Left colon (tissue), 2 donors: ENCODE data around the gene CLDN20. TPM values are rescaled to one million over a fixed set of nuclear protein-coding genes. Genes with fewer than 3 reads are reported as not detected.
"Not testable (repeated sequence)": the region's sequence is repeated elsewhere in the genome, so short reads cannot be mapped to it uniquely, and the experiment has no call there.

ENCODE experiments used
- ATAC-seq: fragments of 200-7000 bp; cut with Tn5 transposase; one replicate; pipeline ENCODE4 v1.9.1; 2020; ENCODE audit warnings: mild to moderate bottlenecking, moderate library complexity
- DNase-seq, 2 donors: peaks; one replicate each; pipeline ENCODE4 v3.0.0-alpha.2; 2020
- intact Hi-C, 2 donors: fragments of 100-400 bp; cut with DNase I in 1 of 2; cut with micrococcal nuclease in 1 of 2; formaldehyde crosslinking; loops; one replicate each; pipeline versions ENCODE4 v1.11.2 to v1.14.0; 2022; cut with DNase I, micrococcal nuclease
- total RNA-seq, 2 donors: library from RNA; stranded (reverse); fragmentation: NEBNext Ultra II Directional; extraction: Animal tissue kit (Norgen Biotek cat#: 25700); gene quantifications; one replicate each; pipeline ENCODE4 v1.2.1, GENCODE V29; 2021
- donor health status: DM: no; HTN: no; CAD: no.
- donor health status: DM: yes; HTN: yes; CAD: no.

CLDN20 gene
- total RNA-seq, 2 donors from 2014 or later, result not detected

GRCh38 chr6:155287762-155288161 is 23.9 kb downstream of the CLDN20 start:
- no peak for DNase-seq
- intact Hi-C loops, result no loop called here
- ATAC-seq, result no peak

- ATAC-seq (no peak), DNase-seq (no peak)
- intact Hi-C loops, result no loop called here
Observed at GRCh38 chr6:155290491-155290890, 26.7 kb downstream of the CLDN20 start.

- no peak for ATAC-seq
- no peak for DNase-seq
- intact Hi-C loops, result no loop called here
Observed at GRCh38 chr6:155291291-155291690, 27.5 kb downstream of the CLDN20 start.

GRCh38 chr6:155292711-155293110 is 28.9 kb downstream of the CLDN20 start:
- no peak for ATAC-seq
- intact Hi-C loops, result no loop called here

GRCh38 chr6:155297669-155298068 is 33.9 kb downstream of the CLDN20 start:
- intact Hi-C loops, result no loop called here
- no peak for ATAC-seq
- DNase-seq, result no peak

More at GRCh38 chr6:155292711-155293110, 28.9 kb downstream of the CLDN20 start:
- no peak for DNase-seq

- DNase-seq (no peak), ATAC-seq (no peak)
- intact Hi-C loops, result no loop called here
Observed at GRCh38 chr6:155301867-155302266, 38.1 kb downstream of the CLDN20 start.

GRCh38 chr6:155303361-155303870 is 39.6 kb downstream of the CLDN20 start:
- DNase-seq (no peak), ATAC-seq (no peak)
- intact Hi-C loops, result no loop called here

GRCh38 chr6:155306958-155307357 is 43.1 kb downstream of the CLDN20 start:
- no peak for ATAC-seq
- intact Hi-C loops, result no loop called here
- DNase-seq, result no peak

- DNase-seq (no peak), ATAC-seq (no peak)
- intact Hi-C loops, result no loop called here
Observed at GRCh38 chr6:155309150-155309549, 45.3 kb downstream of the CLDN20 start.

- intact Hi-C loops, result no loop called here
- ATAC-seq, result no peak
- DNase-seq, result no peak
Observed at GRCh38 chr6:155310596-155310995, 46.8 kb downstream of the CLDN20 start.

- ATAC-seq (no peak), DNase-seq (no peak)
Observed at GRCh38 chr6:155311086-155311485, 47.3 kb downstream of the CLDN20 start.

GRCh38 chr6:155311583-155311982 is 47.8 kb downstream of the CLDN20 start:
- DNase-seq (no peak), ATAC-seq (no peak)
- intact Hi-C loops, result no loop called here

More at GRCh38 chr6:155311086-155311485, 47.3 kb downstream of the CLDN20 start:
- intact Hi-C loops, result no loop called here

GRCh38 chr6:155312950-155313349 is 49.1 kb downstream of the CLDN20 start:
- intact Hi-C loops, ATAC-seq, DNase-seq: not testable (repeated sequence)

GRCh38 chr6:155313602-155314091 is 49.8 kb downstream of the CLDN20 start:
- peak; percentile 20 for ATAC-seq
- intact Hi-C loops, result no loop called here
- peak in 1 of 2 donors; percentile 29 for DNase-seq

- peak; percentile 96 for ATAC-seq
- intact Hi-C loops, result no loop called here
- peak; percentile 98 to 99 for DNase-seq
Observed at GRCh38 chr6:155314092-155314772, 50.4 kb downstream of the CLDN20 start, which contains the start of gene TFB1M. TFB1M (minus strand) TSS chr6:155314484; CDS start chr6:155314428, 56 bp downstream.

GRCh38 chr6:155314773-155315515 is 51.1 kb downstream of the CLDN20 start:
- intact Hi-C loops, result no loop called here
- DNase-seq (peak; percentile 54 to 58), ATAC-seq (peak; percentile 37)

- ATAC-seq (no peak), DNase-seq (no peak)
- intact Hi-C loops, result no loop called here
Observed at GRCh38 chr6:155315516-155315871, 51.7 kb downstream of the CLDN20 start.

GRCh38 chr6:155316419-155316818 is 52.6 kb downstream of the CLDN20 start:
- intact Hi-C loops, result no loop called here
- DNase-seq, result no peak
- ATAC-seq, result no peak

- intact Hi-C loops, result no loop called here
- DNase-seq (no peak), ATAC-seq (no peak)
Observed at GRCh38 chr6:155317186-155317585, 53.4 kb downstream of the CLDN20 start.

- ATAC-seq (no peak), DNase-seq (no peak)
- intact Hi-C loops, result no loop called here
Observed at GRCh38 chr6:155319902-155320301, 56.1 kb downstream of the CLDN20 start.
